PC-3 (cell line): ENCODE data around the gene AWAT2. TPM values are rescaled to one million over a fixed set of nuclear protein-coding genes. Genes with fewer than 3 reads are reported as not detected.

ENCODE experiments used
- ATAC-seq: fragments of 200-7000 bp; cut with Tn5 transposase; 2 replicates; pipeline ENCODE4 v1.9.1; 2020; ENCODE audit warnings: mild to moderate bottlenecking, moderate library complexity
- BruUV-seq: library from RNA; stranded (reverse); fragments of 400-500 nt; replicated peaks from 2 replicates; lab custom pipeline; 2021; lab: Mats Ljungman, UMichigan
- CTCF ChIA-PET: fragments of 300-600 bp; sonication (Branson Sonifier 250); formaldehyde crosslinking; loops from one replicate; lab custom pipeline; 2022; ENCODE audit warnings: antibody characterized with exemption; lab: Charles Lee
- POLR2A ChIA-PET: fragments of 300-600 bp; sonication (Branson Sonifier 250); formaldehyde crosslinking; loops from one replicate; lab custom pipeline; 2022; ENCODE audit warnings: antibody characterized with exemption; ENCODE audit not compliant: unreplicated experiment; lab: Charles Lee
- DNase-seq: peaks from one replicate; pipeline ENCODE4 v3.0.0-alpha.2; 2015
- H2AFZ ChIP-seq: fragments of 300-600 bp; sonication (generic); 2 replicates; pipeline ENCODE4 v1.6.0; 2016; ENCODE audit warnings: antibody characterized with exemption, low read length
- H3F3A ChIP-seq: fragments of 300-600 bp; sonication (generic); one replicate; pipeline ENCODE4 v1.6.0; 2017; ENCODE audit warnings: antibody characterized with exemption, low read length, control low read depth, mild to moderate bottlenecking; ENCODE audit not compliant: unreplicated experiment
- H3K27ac ChIP-seq: fragments of 300-600 bp; sonication (generic); 2 replicates; pipeline ENCODE4 v1.5.1; 2016; ENCODE audit warnings: mild to moderate bottlenecking, low read length
- H3K27me3 ChIP-seq: fragments of 300-600 bp; sonication (generic); 2 replicates; pipeline ENCODE4 v1.6.1; 2016; ENCODE audit warnings: low read length, mixed read lengths
- H3K36me3 ChIP-seq: fragments of 300-600 bp; sonication (generic); 2 replicates; pipeline ENCODE4 v1.6.1; 2016; ENCODE audit warnings: low read depth, mixed run types, low read length, mixed read lengths
- H3K4me1 ChIP-seq: fragments of 300-600 bp; sonication (generic); 2 replicates; pipeline ENCODE4 v1.5.1; 2016; ENCODE audit warnings: low read length; ENCODE audit not compliant: insufficient read depth
- H3K4me2 ChIP-seq: fragments of 300-600 bp; sonication (generic); 2 replicates; pipeline ENCODE4 v1.6.0; 2016; ENCODE audit warnings: low read length
- H3K4me3 ChIP-seq: fragments of 300-600 bp; sonication (generic); 2 replicates; pipeline ENCODE4 v1.5.1; 2016; ENCODE audit warnings: mild to moderate bottlenecking, low read length, mixed read lengths
- H3K79me2 ChIP-seq: fragments of 300-600 bp; sonication (generic); 2 replicates; pipeline ENCODE4 v1.6.1; 2017; ENCODE audit warnings: low read length, mixed read lengths
- H3K9ac ChIP-seq: fragments of 300-600 bp; sonication (generic); 2 replicates; pipeline ENCODE4 v1.6.0; 2016; ENCODE audit warnings: mild to moderate bottlenecking, low read length
- H3K9me2 ChIP-seq: fragments of 300-600 bp; sonication (generic); replicated peaks from 2 replicates; pipeline ENCODE4 v1.6.1; 2016; ENCODE audit warnings: mixed run types, low read length, mixed read lengths
- H3K9me3 ChIP-seq: fragments of 300-600 bp; sonication (generic); 2 replicates; pipeline ENCODE4 v1.6.1; 2016; ENCODE audit warnings: low read length, mixed read lengths
- H4K20me1 ChIP-seq: fragments of 300-600 bp; sonication (generic); 2 replicates; pipeline ENCODE4 v1.6.1; 2016; ENCODE audit warnings: low read length, mixed read lengths
- EZH2 ChIP-seq: fragments of 300-600 bp; sonication (generic); IDR thresholded peaks from one replicate; pipeline ENCODE4 v1.6.1; 2017; ENCODE audit warnings: antibody characterized with exemption, mild to moderate bottlenecking, low read length; ENCODE audit not compliant: unreplicated experiment
- EZH2phosphoT487 ChIP-seq: fragments of 300-600 bp; sonication (generic); IDR thresholded peaks from 2 replicates; pipeline ENCODE4 v1.6.1; 2018; ENCODE audit warnings: mild to moderate bottlenecking, antibody characterized with exemption, low read length, borderline replicate concordance
- intact Hi-C: fragments of 100-400 bp; cut with micrococcal nuclease; formaldehyde crosslinking; loops from 2 replicates; pipeline ENCODE4 v1.9.0; 2023
- total RNA-seq: library from RNA; depleted of rRNA; stranded (reverse); fragments of >200 nt; gene quantifications from 2 replicates; pipeline ENCODE4 v1.2.3, GENCODE V29; 2014
- TF ChIP-seq, protein P1 (sequence below): fragments of 300-600 bp; sonication (generic); conservative IDR thresholded peaks from 2 replicates; pipeline ENCODE4 v1.5.1; 2017; ENCODE audit warnings: antibody characterized with exemption, low read depth, mild to moderate bottlenecking, low read length

AWAT2 gene
- total RNA-seq, 1 experiment from 2014 or later = not detected

DNA sequence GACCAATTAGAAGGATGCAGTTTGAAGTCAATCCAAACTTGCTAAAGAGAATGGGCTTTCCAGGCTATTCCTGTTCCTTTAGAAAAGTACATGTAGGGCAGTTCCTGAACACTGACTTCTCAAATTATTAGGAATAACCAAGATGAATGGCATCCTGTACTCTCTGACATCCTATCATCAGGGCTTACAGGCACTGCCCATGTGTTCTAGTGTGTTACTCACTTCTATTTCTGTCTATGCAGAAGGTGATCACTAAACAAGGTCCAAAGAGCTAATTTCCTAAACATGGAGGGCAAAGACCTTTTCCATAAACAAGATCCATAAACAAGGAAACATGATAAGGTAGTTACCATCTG, 53.6 kb downstream of the AWAT2 start:
- DNase-seq (no peak), ATAC-seq (no peak)
- Histone ChIP-seq H3K9me3 (no peaks in the 10 kb centered on the region), H3F3A (no peaks in the 10 kb centered on the region), H3K27ac (no peak overlapping the region), H3K79me2 (no peaks in the 10 kb centered on the region), H4K20me1 (no peaks in the 10 kb centered on the region), H3K4me3 (no peak overlapping the region), H2AFZ (no peak overlapping the region), H3K27me3 (no peaks in the 10 kb centered on the region), H3K4me2 (no peak overlapping the region), H3K9me2 (no peaks in the 10 kb centered on the region), H3K4me1 (no peaks in the 10 kb centered on the region), H3K9ac (no peak overlapping the region), H3K36me3 (no peaks in the 10 kb centered on the region)
- ChIA-PET CTCF (no interaction called here), POLR2A (no interaction called here)
- BruUV-seq = no TSS peak
- intact Hi-C loops = no loop called here
- no peak for TF ChIP-seq EZH2
- TF ChIP-seq, protein P1, sequence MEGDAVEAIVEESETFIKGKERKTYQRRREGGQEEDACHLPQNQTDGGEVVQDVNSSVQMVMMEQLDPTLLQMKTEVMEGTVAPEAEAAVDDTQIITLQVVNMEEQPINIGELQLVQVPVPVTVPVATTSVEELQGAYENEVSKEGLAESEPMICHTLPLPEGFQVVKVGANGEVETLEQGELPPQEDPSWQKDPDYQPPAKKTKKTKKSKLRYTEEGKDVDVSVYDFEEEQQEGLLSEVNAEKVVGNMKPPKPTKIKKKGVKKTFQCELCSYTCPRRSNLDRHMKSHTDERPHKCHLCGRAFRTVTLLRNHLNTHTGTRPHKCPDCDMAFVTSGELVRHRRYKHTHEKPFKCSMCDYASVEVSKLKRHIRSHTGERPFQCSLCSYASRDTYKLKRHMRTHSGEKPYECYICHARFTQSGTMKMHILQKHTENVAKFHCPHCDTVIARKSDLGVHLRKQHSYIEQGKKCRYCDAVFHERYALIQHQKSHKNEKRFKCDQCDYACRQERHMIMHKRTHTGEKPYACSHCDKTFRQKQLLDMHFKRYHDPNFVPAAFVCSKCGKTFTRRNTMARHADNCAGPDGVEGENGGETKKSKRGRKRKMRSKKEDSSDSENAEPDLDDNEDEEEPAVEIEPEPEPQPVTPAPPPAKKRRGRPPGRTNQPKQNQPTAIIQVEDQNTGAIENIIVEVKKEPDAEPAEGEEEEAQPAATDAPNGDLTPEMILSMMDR = no peak
- no peak for TF ChIP-seq EZH2phosphoT487

GRCh38 chrX:69995362-69996112, 54.2 kb downstream of the AWAT2 start:
- no peak overlapping the region for H3K9ac ChIP-seq
- H3K4me3 ChIP-seq = no peak overlapping the region
- intact Hi-C loops = no loop called here
- CTCF ChIA-PET = no interaction called here
- no peaks in the 10 kb centered on the region for H3K9me3 ChIP-seq
- no peak for TF ChIP-seq EZH2phosphoT487
- TF ChIP-seq EZH2 = no peak
- TF ChIP-seq, protein P1 = no peak
- POLR2A ChIA-PET = interaction anchor here (0.6 kb wide), 1 partner anchor 1379 kb away, joined by 9 read pairs; no protein-coding TSS in a partner anchor
- BruUV-seq = no TSS peak
- H3K9me2 ChIP-seq = no peaks in the 10 kb centered on the region
- no peaks in the 10 kb centered on the region for H4K20me1 ChIP-seq
- no peak overlapping the region for H3K4me2 ChIP-seq
- H3K27me3 ChIP-seq = no peaks in the 10 kb centered on the region
- no peak overlapping the region for H2AFZ ChIP-seq
- H3K79me2 ChIP-seq = no peaks in the 10 kb centered on the region
- H3K36me3 ChIP-seq = no peaks in the 10 kb centered on the region
- H3F3A ChIP-seq = no peaks in the 10 kb centered on the region
- no peak for ATAC-seq
- H3K4me1 ChIP-seq = no peaks in the 10 kb centered on the region
- no peak overlapping the region for H3K27ac ChIP-seq
- DNase-seq = no peak

GRCh38 chrX:69993494-69993893, 56.2 kb downstream of the AWAT2 start:
- DNase-seq (no peak), ATAC-seq (no peak)
- Histone ChIP-seq H3K4me1 (no peaks in the 10 kb centered on the region), H3K4me2 (no peak overlapping the region), H2AFZ (no peak overlapping the region), H3K27me3 (no peaks in the 10 kb centered on the region), H3K9me3 (no peaks in the 10 kb centered on the region), H4K20me1 (no peaks in the 10 kb centered on the region), H3K79me2 (no peaks in the 10 kb centered on the region), H3K4me3 (no peak overlapping the region), H3K9me2 (no peaks in the 10 kb centered on the region), H3K9ac (no peak overlapping the region), H3F3A (no peaks in the 10 kb centered on the region), H3K36me3 (no peaks in the 10 kb centered on the region), H3K27ac (no peak overlapping the region)
- intact Hi-C loops = no loop called here
- ChIA-PET CTCF (no interaction called here), POLR2A (no interaction called here)
- TF ChIP-seq EZH2phosphoT487 (no peak), EZH2 (no peak)
- TF ChIP-seq, protein P1 = no peak
- no TSS peak for BruUV-seq
